H9 (cell line): ENCODE results near the gene NCKAP5L. TPM values are rescaled to one million over a fixed set of nuclear protein-coding genes. Genes with fewer than 3 reads are reported as not detected.

Source experiments
- DNase-seq: peaks from one replicate; pipeline ENCODE4 v3.0.0-alpha.2; 2017
- H2AFZ ChIP-seq: one replicate; pipeline ENCODE4 v1.6.1; 2013; ENCODE audit warnings: mild to moderate bottlenecking, low read length, control low read depth, moderate library complexity
- H2AK5ac ChIP-seq: 2 replicates; pipeline ENCODE4 v1.6.1; 2013; ENCODE audit warnings: low read length, control low read depth, mixed read lengths; ENCODE audit not compliant: insufficient read length
- H2BK120ac ChIP-seq: one replicate; pipeline ENCODE4 v1.6.1; 2013; ENCODE audit warnings: low read depth, mild to moderate bottlenecking, low read length, control low read depth, inconsistent platforms; ENCODE audit not compliant: poor library complexity, severe bottlenecking
- H2BK12ac ChIP-seq: 2 replicates; pipeline ENCODE4 v1.6.1; 2013; ENCODE audit warnings: low read length, control low read depth, mixed read lengths, low read depth; ENCODE audit not compliant: insufficient read length
- H2BK15ac ChIP-seq: 2 replicates; pipeline ENCODE4 v1.6.1; 2013; ENCODE audit warnings: low read depth, low read length, control low read depth
- H2BK20ac ChIP-seq: one replicate; pipeline ENCODE4 v1.6.1; 2013; ENCODE audit warnings: low read depth, mild to moderate bottlenecking, low read length, control low read depth, inconsistent platforms; ENCODE audit not compliant: poor library complexity, severe bottlenecking
- H2BK5ac ChIP-seq: 2 replicates; pipeline ENCODE4 v1.6.1; 2013; ENCODE audit warnings: low read length, control low read depth, mixed read lengths; ENCODE audit not compliant: insufficient read length
- H3K14ac ChIP-seq: 2 replicates; pipeline ENCODE4 v1.6.1; 2013; ENCODE audit warnings: low read length, control low read depth; ENCODE audit not compliant: insufficient read depth
- H3K18ac ChIP-seq: 2 replicates; pipeline ENCODE4 v1.6.1; 2013; ENCODE audit warnings: low read depth, mild to moderate bottlenecking, mixed read lengths, low read length, control low read depth; ENCODE audit not compliant: insufficient read length
- H3K23ac ChIP-seq: 2 replicates; pipeline ENCODE4 v1.6.1; 2013; ENCODE audit warnings: low read length, control low read depth, mixed read lengths, low read depth; ENCODE audit not compliant: insufficient read length
- H3K23me2 ChIP-seq: 2 replicates; pipeline ENCODE4 v1.6.1; 2013; ENCODE audit warnings: low read depth, mild to moderate bottlenecking, mixed read lengths, low read length, control low read depth; ENCODE audit not compliant: insufficient read length, poor library complexity, severe bottlenecking
- H3K27ac ChIP-seq: 2 replicates; pipeline ENCODE4 v1.5.1; 2013; ENCODE audit warnings: low read length, control low read depth, mixed read lengths, low read depth; ENCODE audit not compliant: insufficient read length
- H3K27me3 ChIP-seq: 2 replicates; pipeline ENCODE4 v1.6.1; 2013; ENCODE audit warnings: low read length, control low read depth, inconsistent platforms; ENCODE audit not compliant: insufficient read depth
- H3K4ac ChIP-seq: 2 replicates; pipeline ENCODE4 v1.6.1; 2013; ENCODE audit warnings: low read depth, mild to moderate bottlenecking, control low read depth, inconsistent platforms, low read length, moderate library complexity
- H3K4me1 ChIP-seq: 2 replicates; pipeline ENCODE4 v1.6.1; 2013; ENCODE audit warnings: low read length, control low read depth, inconsistent platforms; ENCODE audit not compliant: insufficient read depth
- H3K4me2 ChIP-seq: 2 replicates; pipeline ENCODE4 v1.6.1; 2013; ENCODE audit warnings: low read length, control low read depth, mixed read lengths; ENCODE audit not compliant: insufficient read length, insufficient read depth
- H3K56ac ChIP-seq: 2 replicates; pipeline ENCODE4 v1.6.1; 2013; ENCODE audit warnings: low read depth, mild to moderate bottlenecking, mixed read lengths, low read length, control low read depth; ENCODE audit not compliant: insufficient read length
- H3K79me1 ChIP-seq: 2 replicates; pipeline ENCODE4 v1.6.1; 2013; ENCODE audit warnings: low read depth, mild to moderate bottlenecking, moderate library complexity, low read length, control low read depth, inconsistent platforms; ENCODE audit not compliant: insufficient read depth, poor library complexity, severe bottlenecking
- H3K79me2 ChIP-seq: 2 replicates; pipeline ENCODE4 v1.6.1; 2013; ENCODE audit warnings: low read length, control low read depth, inconsistent platforms; ENCODE audit not compliant: insufficient read depth
- H3K9ac ChIP-seq: 2 replicates; pipeline ENCODE4 v1.6.1; 2013; ENCODE audit warnings: low read length, control low read depth, mixed read lengths; ENCODE audit not compliant: insufficient read length; ENCODE audit errors: extremely low read depth
- H3K9me3 ChIP-seq: one replicate; pipeline ENCODE4 v1.6.1; 2013; ENCODE audit warnings: low read depth, low read length, inconsistent platforms; ENCODE audit not compliant: control insufficient read depth
- H3T11ph ChIP-seq: one replicate; pipeline ENCODE4 v1.6.1; 2013; ENCODE audit warnings: mild to moderate bottlenecking, low read length, control low read depth, inconsistent platforms
- H4K20me1 ChIP-seq: one replicate; pipeline ENCODE4 v1.6.1; 2013; ENCODE audit not compliant: control insufficient read depth, insufficient read length, insufficient read depth
- H4K5ac ChIP-seq: 2 replicates; pipeline ENCODE4 v1.6.1; 2013; ENCODE audit warnings: low read depth, mild to moderate bottlenecking, mixed read lengths, low read length, control low read depth; ENCODE audit not compliant: insufficient read length
- H4K8ac ChIP-seq: replicated peaks from 2 replicates; pipeline ENCODE4 v1.6.1; 2013; ENCODE audit warnings: low read length, control low read depth, mixed read lengths, low read depth; ENCODE audit not compliant: insufficient read length
- H4K91ac ChIP-seq: 2 replicates; pipeline ENCODE4 v1.6.1; 2013; ENCODE audit warnings: low read depth, mild to moderate bottlenecking, moderate library complexity, mixed read lengths, low read length, control low read depth; ENCODE audit not compliant: insufficient read length
- H3K27ac Mint-ChIP-seq, 3 experiments: 2 replicates in 2 of 3; 3 replicates in 1 of 3; pipeline ENCODE4 v1.8.0; 2020 to 2021; ENCODE audit warnings: mixed read lengths in 3 of 3, mild to moderate bottlenecking in 1 of 3, moderate library complexity in 1 of 3
- H3K27me3 Mint-ChIP-seq: 2 replicates; pipeline ENCODE4 v1.8.0; 2021; ENCODE audit warnings: low read depth, mild to moderate bottlenecking, moderate library complexity, mixed read lengths
- H3K36me3 Mint-ChIP-seq, 3 experiments: 2 replicates in 2 of 3; 3 replicates in 1 of 3; pipeline ENCODE4 v1.8.0; 2020 to 2021; ENCODE audit warnings: low read depth in 3 of 3, mixed read lengths in 3 of 3; ENCODE audit not compliant: insufficient read depth in 1 of 3
- H3K4me1 Mint-ChIP-seq, 2 experiments: 2 replicates each; pipeline ENCODE4 v1.8.0; 2020; ENCODE audit warnings: mixed read lengths in 2 of 2
- H3K4me3 Mint-ChIP-seq, 2 experiments: 2 replicates in 1 of 2; 3 replicates in 1 of 2; pipeline ENCODE4 v1.8.0; 2020 to 2021; ENCODE audit warnings: mild to moderate bottlenecking in 2 of 2, mixed read lengths in 2 of 2, moderate library complexity in 1 of 2
- H3K9me3 Mint-ChIP-seq, 2 experiments: 2 replicates in 1 of 2; 3 replicates in 1 of 2; pipeline ENCODE4 v1.8.0; 2020; ENCODE audit warnings: mild to moderate bottlenecking in 2 of 2, mixed read lengths in 2 of 2, moderate library complexity in 1 of 2
- CTCF ChIP-seq: fragments of 200-600 bp; sonication (generic); conservative IDR thresholded peaks from 3 replicates; pipeline ENCODE4 v1.8.0; 2021; ENCODE audit warnings: antibody characterized with exemption, mild to moderate bottlenecking
- WGBS: extraction: QIAGEN DNeasy Blood & Tissue Kit; methylation state at CpG from one replicate; pipeline ENCODE4 v1.1.7; 2013; ENCODE audit warnings: missing lambda C conversion rate, low lambda C conversion rate, mixed read lengths; ENCODE audit not compliant: insufficient read length; ENCODE audit errors: extremely low coverage; 5-methylcytosine and 5-hydroxymethylcytosine counted together
- total RNA-seq: library from RNA; stranded (reverse); gene quantifications from 2 replicates; pipeline ENCODE4 v1.2.1, GENCODE V29; 2021

NCKAP5L gene
- total RNA-seq, 1 experiment from 2014 or later, result 27.7 TPM

GRCh38 chr12:49762468-49762847 lies 65.8 kb downstream of the NCKAP5L start:
- peaks cover 8 to 14% of the 10 kb centered on the region in 2 experiments for H3K4me1 Mint-ChIP-seq
- Histone ChIP-seq H4K5ac (no peak overlapping the region), H4K20me1 (no peaks in the 10 kb centered on the region), H3K23me2 (no peaks in the 10 kb centered on the region), H2AK5ac (no peak overlapping the region), H3K4ac (no peak overlapping the region), H2BK120ac (no peak overlapping the region), H3K79me2 (no peaks in the 10 kb centered on the region), H3K56ac (no peak overlapping the region), H3K9me3 (no peaks in the 10 kb centered on the region), H2BK15ac (no peak overlapping the region), H4K91ac (no peak overlapping the region), H3K27me3 (no peaks in the 10 kb centered on the region), H2BK20ac (no peak overlapping the region), H3K79me1 (no peaks in the 10 kb centered on the region), H2BK12ac (no peak overlapping the region), H3K9ac (no peak overlapping the region), H3K18ac (no peak overlapping the region), H4K8ac (no peak overlapping the region), H3K23ac (no peak overlapping the region), H3K4me2 (no peak overlapping the region), H3K27ac (no peak overlapping the region), H2BK5ac (no peak overlapping the region), H3K14ac (no peak overlapping the region), H2AFZ (no peak overlapping the region), H3K4me1 (no peaks in the 10 kb centered on the region), H3T11ph (no peak overlapping the region)
- no peaks in the 10 kb centered on the region for H3K27me3 Mint-ChIP-seq
- no peaks in the 10 kb centered on the region for H3K9me3 Mint-ChIP-seq
- DNase-seq, result no peak
- no CpG with 5 or more reads among the region's 5 CpGs for WGBS
- no peak overlapping the region for H3K4me3 Mint-ChIP-seq
- H3K27ac Mint-ChIP-seq, result peak overlapping the region in 1 of 3 experiments; percentile 6; a peak in 3 of 7 replicates
- TF ChIP-seq CTCF, result no peak
- peaks cover 55 to 83% (median 66%) of the 10 kb centered on the region in 3 experiments; a peak in 6 of 7 replicates for H3K36me3 Mint-ChIP-seq
